Activated naive CD4-positive, alpha-beta T cell treated with anti-CD3 and anti-CD28 coated beads, Interleukin-2, amount 10 ng/mL, durations not matched to agents 7 days and 5 days (primary cell): ENCODE results near the gene TUT1.

Experiments
- CTCF ChIA-PET: fragments of 350-600 bp; sonication (Branson Sonifier 250); formaldehyde crosslinking; loops from one replicate; lab custom pipeline; 2021; ENCODE audit warnings: antibody characterized with exemption; lab: Charles Lee
- DNase-seq: peaks from one replicate; pipeline ENCODE4 v3.0.0-alpha.2; 2020
- H3K27ac Mint-ChIP-seq: one replicate; pipeline ENCODE4 v1.8.0; 2021; ENCODE audit warnings: mild to moderate bottlenecking, moderate library complexity, mixed read lengths
- H3K27me3 Mint-ChIP-seq: one replicate; pipeline ENCODE4 v1.8.0; 2021; ENCODE audit warnings: mild to moderate bottlenecking, mixed read lengths
- H3K36me3 Mint-ChIP-seq: one replicate; pipeline ENCODE4 v1.8.0; 2021; ENCODE audit warnings: mixed read lengths
- H3K4me1 Mint-ChIP-seq: one replicate; pipeline ENCODE4 v1.8.0; 2021; ENCODE audit warnings: mixed read lengths
- H3K4me3 Mint-ChIP-seq: one replicate; pipeline ENCODE4 v1.8.0; 2021; ENCODE audit warnings: mild to moderate bottlenecking, moderate library complexity, mixed read lengths
- H3K9me3 Mint-ChIP-seq: one replicate; pipeline ENCODE4 v1.8.0; 2021; ENCODE audit warnings: mixed read lengths

The TUT1 gene

DNA sequence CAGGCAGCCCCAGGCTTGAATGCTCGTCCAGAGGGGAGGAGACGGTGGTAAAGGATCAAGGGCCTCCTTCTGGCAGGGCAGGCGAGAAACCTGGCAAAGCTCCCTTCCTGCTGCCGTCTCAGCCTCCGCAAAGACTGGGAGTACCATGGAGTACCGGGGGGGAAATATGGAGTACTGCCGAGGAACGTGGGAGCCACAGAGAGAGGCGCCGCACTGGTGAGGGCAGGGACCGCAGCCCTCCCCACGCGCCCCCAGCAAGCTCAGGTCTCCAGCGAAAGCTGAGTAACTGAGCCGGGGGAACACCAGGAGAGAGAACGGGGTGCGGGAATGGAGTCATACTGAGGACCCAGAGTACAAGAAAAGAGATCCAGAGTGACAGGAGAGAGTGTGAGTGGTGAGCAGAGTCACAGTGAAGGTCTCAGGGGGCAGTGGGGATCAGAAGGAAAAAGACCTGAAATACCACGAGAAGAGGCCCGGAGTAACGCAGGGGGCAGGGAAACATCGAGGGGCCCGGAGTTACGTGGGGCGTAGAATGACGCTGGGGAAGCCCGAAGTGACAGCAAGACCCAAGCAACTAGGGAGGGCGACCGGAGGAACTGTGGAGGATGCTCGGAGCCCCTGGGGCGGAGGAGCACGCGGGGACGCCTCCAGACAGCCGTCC lies 20.5 kb upstream of the TUT1 start:
- peak; percentile 48 for DNase-seq
- peaks cover 67% of the 10 kb centered on the region for H3K4me1 Mint-ChIP-seq
- no peaks in the 10 kb centered on the region for H3K27me3 Mint-ChIP-seq
- H3K9me3 Mint-ChIP-seq, result no peaks in the 10 kb centered on the region
- CTCF ChIA-PET, result interaction anchor here (0.9 to 5.4 kb wide), 10 partner anchors 9 to 82 kb away, joined by 3 to 44 read pairs (median 5); partner anchors contain the start of genes B3GAT3, C11orf98, CSKMT and MTA2
- peaks cover 47% of the 10 kb centered on the region for H3K36me3 Mint-ChIP-seq
- H3K4me3 Mint-ChIP-seq, result peak overlapping the region; percentile 91
- peak overlapping the region; percentile 95 for H3K27ac Mint-ChIP-seq

DNA sequence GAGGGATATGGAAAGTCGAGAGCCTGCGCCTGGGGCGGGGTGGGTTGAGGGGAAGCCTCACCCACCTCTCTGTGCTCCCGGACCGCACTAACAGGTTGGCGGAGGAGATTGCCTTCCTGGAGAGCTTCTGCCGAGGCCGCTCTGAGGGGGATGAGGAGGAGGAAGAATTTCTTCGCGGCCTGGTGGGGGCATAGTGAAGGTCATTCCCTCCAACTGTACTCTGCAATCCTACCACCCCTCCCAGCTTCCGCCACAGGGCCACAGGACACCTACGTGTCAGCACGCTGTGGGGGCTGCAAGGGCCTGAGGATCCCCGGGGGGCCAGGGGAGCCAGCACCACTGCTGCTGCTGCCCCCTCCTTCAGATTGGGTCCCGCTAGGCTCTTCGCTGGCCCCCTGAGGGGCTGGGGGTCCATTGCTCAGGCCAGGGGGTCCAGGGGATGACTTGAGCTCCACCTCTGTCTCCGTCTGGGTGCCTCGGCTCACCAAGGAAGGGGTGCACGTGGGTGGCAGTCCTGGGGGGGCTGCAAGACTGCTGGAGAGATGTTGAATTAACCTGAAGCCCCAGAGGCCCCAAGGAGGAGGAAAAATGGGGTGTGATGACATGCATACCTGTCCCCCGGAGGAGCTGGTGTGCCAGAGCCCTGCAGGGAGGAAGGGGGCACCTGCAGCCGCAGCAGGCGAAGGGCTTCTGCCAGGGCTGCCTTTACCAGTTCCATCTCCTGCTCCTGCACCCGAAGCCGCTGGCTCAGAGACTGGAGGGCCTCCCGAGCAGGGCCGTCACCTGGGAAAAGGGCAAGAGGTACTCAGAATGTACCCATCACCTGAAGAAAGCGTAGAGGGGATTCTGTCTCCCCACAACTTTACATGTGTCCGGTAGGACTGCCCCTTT lies 19.7 kb upstream of the TUT1 start:
- DNase-seq, result no peak
- H3K4me1 Mint-ChIP-seq, result peaks cover 65% of the 10 kb centered on the region
- H3K9me3 Mint-ChIP-seq, result no peaks in the 10 kb centered on the region
- no peaks in the 10 kb centered on the region for H3K27me3 Mint-ChIP-seq
- peak overlapping the region; percentile 91 for H3K4me3 Mint-ChIP-seq
- CTCF ChIA-PET, result interaction anchor here (0.9 to 5.4 kb wide), 11 partner anchors 9 to 83 kb away, joined by 3 to 44 read pairs (median 5); partner anchors contain the start of genes B3GAT3, C11orf98, CSKMT and MTA2
- H3K27ac Mint-ChIP-seq, result peak overlapping the region; percentile 95
- peaks cover 45% of the 10 kb centered on the region for H3K36me3 Mint-ChIP-seq

DNA sequence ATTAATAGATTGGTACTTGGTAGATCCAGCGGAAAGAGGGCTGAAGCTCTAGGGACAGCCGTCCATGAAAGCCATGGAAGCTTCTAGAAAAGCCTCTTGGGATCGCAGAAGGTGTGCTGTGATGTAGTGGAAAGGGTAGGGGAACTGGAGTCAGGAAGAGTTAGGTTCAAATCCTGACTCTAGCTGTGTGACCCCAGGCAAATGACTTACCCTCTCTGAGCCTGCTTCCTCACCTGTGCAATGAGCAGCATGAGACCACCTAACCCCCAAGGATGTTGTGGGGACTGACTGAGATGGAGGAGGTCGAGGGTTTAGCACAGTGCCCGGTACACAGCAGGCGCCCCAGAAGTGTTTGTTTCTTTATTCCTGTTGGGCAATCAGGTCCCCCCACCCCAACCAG lies 19.1 kb upstream of the TUT1 start:
- Mint-ChIP-seq H3K4me3 (peak overlapping the region; percentile 91), H3K27ac (peak overlapping the region; percentile 80), H3K36me3 (peaks cover 49% of the 10 kb centered on the region), H3K9me3 (no peaks in the 10 kb centered on the region), H3K4me1 (peaks cover 65% of the 10 kb centered on the region), H3K27me3 (no peaks in the 10 kb centered on the region)
- CTCF ChIA-PET, result interaction anchor here (1.0 to 5.4 kb wide), 7 partner anchors 9 to 84 kb away, joined by 3 to 44 read pairs (median 6); partner anchors contain the start of genes C11orf98, CSKMT, MTA2 and TUT1
- no peak for DNase-seq

DNA sequence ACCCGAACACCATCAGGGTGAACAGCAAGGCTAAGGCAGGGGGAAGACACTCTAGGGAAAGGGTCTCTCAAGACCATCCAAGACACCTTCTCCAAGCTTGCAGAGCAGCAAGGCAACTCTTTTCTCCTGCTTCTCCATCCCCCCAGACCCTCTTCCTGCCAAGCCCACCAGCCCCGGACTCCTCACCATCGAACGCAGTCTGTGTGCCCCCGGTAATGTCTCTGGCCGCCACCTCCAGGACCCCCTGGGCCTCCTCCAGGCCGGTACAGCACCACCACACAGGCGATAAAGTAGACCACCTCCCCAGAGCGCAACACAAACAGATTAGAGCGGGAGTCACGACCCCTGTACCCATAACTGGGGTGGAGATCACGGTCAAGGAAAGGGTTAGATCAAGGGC lies 17.5 kb upstream of the TUT1 start:
- CTCF ChIA-PET, result interaction anchor here (1.3 to 5.4 kb wide), 3 partner anchors 16 to 68 kb away, joined by 3 to 44 read pairs (median 3); partner anchors contain the start of gene TUT1
- Mint-ChIP-seq H3K27me3 (no peaks in the 10 kb centered on the region), H3K4me3 (no peak overlapping the region), H3K4me1 (peaks cover 62% of the 10 kb centered on the region), H3K27ac (no peak overlapping the region), H3K9me3 (no peaks in the 10 kb centered on the region), H3K36me3 (peaks cover 56% of the 10 kb centered on the region)
- DNase-seq, result no peak

DNA sequence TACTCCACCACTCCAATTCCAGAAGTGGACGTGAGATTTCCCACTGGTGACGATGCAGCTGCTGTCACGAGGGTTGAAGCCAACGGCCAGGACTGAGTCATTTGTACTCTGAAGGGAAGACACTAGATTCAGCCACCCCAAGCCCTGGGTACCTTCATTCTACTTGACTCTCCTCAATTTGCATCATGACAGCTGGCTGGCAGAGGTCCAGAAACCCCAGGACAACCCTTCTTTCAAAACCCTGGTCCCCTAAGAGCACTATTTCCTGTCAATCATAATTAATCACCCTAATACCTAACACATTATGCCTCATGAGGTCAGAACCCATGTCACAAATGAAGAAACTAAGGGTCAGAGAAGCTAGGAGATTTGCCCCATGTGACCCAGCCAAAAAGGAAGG lies 16.4 kb upstream of the TUT1 start:
- Mint-ChIP-seq H3K36me3 (peaks cover 66% of the 10 kb centered on the region), H3K4me1 (peaks cover 62% of the 10 kb centered on the region), H3K27ac (peak overlapping the region; percentile 8), H3K27me3 (no peaks in the 10 kb centered on the region), H3K9me3 (no peaks in the 10 kb centered on the region), H3K4me3 (no peak overlapping the region)
- CTCF ChIA-PET, result interaction anchor here (1.1 to 1.6 kb wide), 5 partner anchors 15 to 86 kb away, joined by 3 read pairs; no protein-coding TSS in a partner anchor
- DNase-seq, result no peak

DNA sequence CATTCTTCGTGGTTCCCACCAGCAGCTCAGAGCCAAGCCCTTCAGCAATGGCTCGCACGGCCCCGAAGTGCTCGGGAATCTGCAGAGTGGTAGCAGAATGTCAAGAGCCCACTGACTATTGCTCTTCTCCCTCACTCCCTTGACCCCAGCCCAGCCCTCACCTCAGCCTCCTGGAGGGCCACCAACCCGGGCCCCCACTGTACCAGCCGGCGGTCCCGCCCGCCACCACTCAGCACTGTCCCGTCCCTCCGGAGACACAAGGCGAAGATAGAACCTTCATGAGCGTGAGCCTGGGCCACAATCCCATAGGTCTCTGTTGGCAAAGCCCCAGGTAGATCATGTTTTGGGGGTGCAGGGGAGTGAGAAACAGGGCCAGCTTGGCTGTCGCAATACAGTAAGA lies 14.6 kb upstream of the TUT1 start:
- CTCF ChIA-PET, result no interaction called here
- no peaks in the 10 kb centered on the region for H3K27me3 Mint-ChIP-seq
- no peaks in the 10 kb centered on the region for H3K9me3 Mint-ChIP-seq
- peaks cover 57% of the 10 kb centered on the region for H3K4me1 Mint-ChIP-seq
- peak overlapping the region; percentile 33 for H3K27ac Mint-ChIP-seq
- no peak for DNase-seq
- peaks cover 65% of the 10 kb centered on the region for H3K36me3 Mint-ChIP-seq
- no peak overlapping the region for H3K4me3 Mint-ChIP-seq

DNA sequence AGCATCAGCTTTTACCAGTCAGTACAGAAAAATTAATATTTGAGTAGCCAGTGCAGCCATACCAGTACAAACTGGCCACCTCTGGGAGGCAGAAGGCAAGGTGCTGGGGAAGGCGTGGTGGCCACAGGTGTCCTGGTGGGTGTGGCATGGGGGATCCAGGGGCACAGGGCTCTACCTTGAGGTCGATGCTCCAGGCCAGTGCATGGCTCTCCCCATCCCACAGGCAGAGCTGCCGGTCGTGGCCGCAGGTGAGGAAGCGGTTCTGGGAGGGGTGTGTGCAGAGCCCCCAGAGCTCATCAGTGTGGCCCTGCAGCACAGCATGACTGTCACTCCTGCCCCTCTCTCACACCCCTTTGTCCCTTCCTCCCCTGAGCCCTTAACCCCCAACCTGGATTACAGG lies 14.1 kb upstream of the TUT1 start:
- Mint-ChIP-seq H3K4me3 (no peak overlapping the region), H3K36me3 (peaks cover 65% of the 10 kb centered on the region), H3K9me3 (no peaks in the 10 kb centered on the region), H3K27ac (no peak overlapping the region), H3K4me1 (peaks cover 53% of the 10 kb centered on the region), H3K27me3 (no peaks in the 10 kb centered on the region)
- no peak for DNase-seq
- CTCF ChIA-PET, result no interaction called here

DNA sequence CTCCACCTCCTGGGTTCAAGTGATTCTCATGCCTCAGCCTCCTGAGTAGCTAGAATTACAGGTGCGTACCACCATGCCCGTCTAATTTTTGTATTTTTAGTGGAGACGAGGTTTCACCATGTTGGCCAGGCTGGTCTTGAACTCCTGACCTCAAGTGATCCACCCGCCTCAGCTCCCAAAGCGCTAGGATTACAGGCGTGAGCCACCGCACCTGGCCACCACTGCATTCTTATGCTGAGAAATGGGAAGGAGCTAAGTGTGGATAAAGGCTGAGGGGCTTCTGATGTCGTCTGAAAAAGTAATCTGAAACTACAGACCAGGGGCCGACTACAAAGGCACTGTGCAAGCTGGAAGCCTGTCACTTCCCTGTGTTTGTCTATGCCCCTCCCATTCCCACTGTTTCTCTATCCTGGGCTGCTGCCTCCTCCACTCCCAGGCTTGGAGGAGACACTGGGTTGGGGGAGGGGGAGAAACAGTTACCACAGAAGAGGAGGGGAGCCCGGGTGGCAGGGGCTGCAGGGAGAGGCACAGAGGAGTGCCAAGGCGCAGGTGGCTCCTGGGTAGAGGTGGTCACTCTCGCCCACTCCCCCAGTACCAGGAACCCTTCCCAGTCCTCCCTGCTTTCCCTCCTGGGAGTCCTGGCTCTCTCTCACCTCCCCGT lies 13.3 kb upstream of the TUT1 start:
- H3K27ac Mint-ChIP-seq, result no peak overlapping the region
- H3K4me3 Mint-ChIP-seq, result no peak overlapping the region
- H3K27me3 Mint-ChIP-seq, result no peaks in the 10 kb centered on the region
- CTCF ChIA-PET, result interaction anchor here (1.7 kb wide), 1 partner anchor 12 kb away, joined by 5 read pairs; the partner anchor contains the start of gene TUT1
- DNase-seq, result no peak
- H3K9me3 Mint-ChIP-seq, result no peaks in the 10 kb centered on the region
- H3K4me1 Mint-ChIP-seq, result peaks cover 52% of the 10 kb centered on the region
- H3K36me3 Mint-ChIP-seq, result peaks cover 65% of the 10 kb centered on the region

DNA sequence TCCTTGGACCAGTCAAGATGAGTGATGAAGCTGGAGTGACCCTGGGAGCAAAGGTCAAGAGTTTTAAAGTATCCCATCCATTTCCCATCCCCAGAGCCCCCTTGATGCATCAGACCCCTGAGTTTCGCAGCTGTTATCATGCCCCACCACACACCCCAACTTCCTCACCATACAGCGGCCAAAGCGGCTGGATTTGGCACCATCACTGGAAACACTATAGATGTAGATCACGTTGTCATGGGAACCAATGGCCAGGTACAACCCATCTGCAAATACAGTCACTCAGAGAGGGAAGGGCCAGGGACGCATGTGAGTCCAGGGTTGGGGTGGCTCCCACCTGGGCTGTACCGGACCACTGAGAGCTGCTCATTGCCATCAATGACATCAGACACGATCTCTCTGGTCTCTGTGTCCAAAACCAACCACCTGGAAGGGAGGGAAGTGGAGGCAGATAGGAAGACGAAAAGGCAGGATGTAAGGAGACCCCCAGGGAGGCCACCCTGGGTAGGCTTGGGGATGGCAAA lies 12.5 kb upstream of the TUT1 start:
- H3K4me3 Mint-ChIP-seq, result peak overlapping the region; percentile 50
- peaks cover 68% of the 10 kb centered on the region for H3K36me3 Mint-ChIP-seq
- DNase-seq, result no peak
- H3K4me1 Mint-ChIP-seq, result peaks cover 52% of the 10 kb centered on the region
- CTCF ChIA-PET, result interaction anchor here (0.9 to 1.7 kb wide), 2 partner anchors 10 to 12 kb away, joined by 3 to 5 read pairs; partner anchors contain the start of gene TUT1
- no peaks in the 10 kb centered on the region for H3K27me3 Mint-ChIP-seq
- no peaks in the 10 kb centered on the region for H3K9me3 Mint-ChIP-seq
- peak overlapping the region; percentile 28 for H3K27ac Mint-ChIP-seq

DNA sequence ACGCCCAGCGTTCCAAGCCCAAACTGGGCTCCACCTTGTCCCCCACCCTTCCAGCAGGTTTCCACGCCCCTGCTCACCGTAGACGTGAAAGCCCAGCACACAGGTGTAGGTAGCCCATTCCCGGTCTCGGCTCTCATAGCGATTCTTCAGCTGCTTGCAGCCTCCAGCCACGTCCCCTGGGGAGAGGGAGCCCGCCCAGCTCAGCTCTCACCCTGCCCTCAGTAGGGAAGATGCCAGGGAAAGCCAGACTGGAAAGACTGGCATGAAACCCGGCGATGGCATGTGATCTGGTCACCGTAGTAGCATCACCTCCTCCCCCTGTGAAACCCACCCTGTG lies 11.7 kb upstream of the TUT1 start:
- no peak for DNase-seq
- Mint-ChIP-seq H3K27me3 (no peaks in the 10 kb centered on the region), H3K36me3 (peaks cover 72% of the 10 kb centered on the region), H3K27ac (peak overlapping the region; percentile 75), H3K4me1 (peaks cover 54% of the 10 kb centered on the region), H3K4me3 (peak overlapping the region; percentile 50), H3K9me3 (no peaks in the 10 kb centered on the region)
- CTCF ChIA-PET, result interaction anchor here (0.9 to 1.7 kb wide), 2 partner anchors 9 to 11 kb away, joined by 3 to 5 read pairs; partner anchors contain the start of gene TUT1

DNA sequence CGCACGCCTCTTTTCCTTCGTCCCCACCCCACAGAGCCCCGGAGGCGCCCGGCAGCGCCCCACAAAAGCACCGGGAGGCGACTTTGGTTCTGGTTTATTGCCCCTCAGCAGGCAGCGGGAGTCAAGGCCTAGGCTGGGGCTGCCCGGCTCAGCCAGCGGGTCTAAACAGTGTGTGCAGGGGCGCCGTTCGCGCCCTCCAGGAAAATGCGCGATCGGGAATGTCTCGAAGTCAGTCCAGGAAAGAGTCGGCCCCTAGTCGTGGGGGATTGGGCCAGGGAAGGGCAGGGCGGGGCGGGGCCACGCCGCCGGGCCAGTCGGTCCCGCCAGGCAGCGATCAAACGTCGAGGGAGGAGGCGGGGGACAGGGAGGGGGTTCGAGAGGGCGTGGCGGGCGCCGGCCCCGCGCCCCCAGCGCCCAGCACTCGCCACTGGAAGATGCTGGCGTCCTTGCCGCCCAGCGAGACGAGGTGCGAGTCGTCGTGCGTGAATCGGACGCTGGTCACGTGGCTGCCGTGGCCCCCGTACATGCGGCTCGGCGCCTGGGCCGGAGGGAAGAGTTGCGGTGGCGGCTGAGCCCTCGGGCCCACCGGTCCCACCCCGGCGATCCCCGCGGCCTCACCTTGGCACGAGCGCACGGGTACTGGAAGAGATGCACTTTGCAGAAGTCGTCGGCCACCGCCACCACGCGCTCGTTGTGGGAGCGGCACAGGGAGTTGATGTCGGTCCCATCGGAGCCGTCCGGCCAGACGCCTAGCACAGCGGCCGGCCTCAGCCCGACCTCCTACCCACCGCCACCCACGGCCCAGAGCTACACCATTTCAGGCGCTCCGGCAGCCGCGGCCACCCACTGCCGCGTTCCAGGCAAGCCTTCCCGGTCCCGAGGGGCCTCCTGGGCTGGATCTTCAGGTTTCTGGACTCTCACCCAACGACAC lies 11.1 kb upstream of the TUT1 start:
- Mint-ChIP-seq H3K27me3 (no peaks in the 10 kb centered on the region), H3K4me3 (peak overlapping the region; percentile 87), H3K27ac (peak overlapping the region; percentile 96), H3K4me1 (peaks cover 54% of the 10 kb centered on the region), H3K36me3 (peaks cover 72% of the 10 kb centered on the region), H3K9me3 (no peaks in the 10 kb centered on the region)
- CTCF ChIA-PET, result interaction anchor here (0.9 to 2.1 kb wide), 6 partner anchors 9 to 91 kb away, joined by 3 to 16 read pairs (median 8); partner anchors contain the start of genes B3GAT3, EML3, LRRN4CL and TUT1
- no peak for DNase-seq

DNA sequence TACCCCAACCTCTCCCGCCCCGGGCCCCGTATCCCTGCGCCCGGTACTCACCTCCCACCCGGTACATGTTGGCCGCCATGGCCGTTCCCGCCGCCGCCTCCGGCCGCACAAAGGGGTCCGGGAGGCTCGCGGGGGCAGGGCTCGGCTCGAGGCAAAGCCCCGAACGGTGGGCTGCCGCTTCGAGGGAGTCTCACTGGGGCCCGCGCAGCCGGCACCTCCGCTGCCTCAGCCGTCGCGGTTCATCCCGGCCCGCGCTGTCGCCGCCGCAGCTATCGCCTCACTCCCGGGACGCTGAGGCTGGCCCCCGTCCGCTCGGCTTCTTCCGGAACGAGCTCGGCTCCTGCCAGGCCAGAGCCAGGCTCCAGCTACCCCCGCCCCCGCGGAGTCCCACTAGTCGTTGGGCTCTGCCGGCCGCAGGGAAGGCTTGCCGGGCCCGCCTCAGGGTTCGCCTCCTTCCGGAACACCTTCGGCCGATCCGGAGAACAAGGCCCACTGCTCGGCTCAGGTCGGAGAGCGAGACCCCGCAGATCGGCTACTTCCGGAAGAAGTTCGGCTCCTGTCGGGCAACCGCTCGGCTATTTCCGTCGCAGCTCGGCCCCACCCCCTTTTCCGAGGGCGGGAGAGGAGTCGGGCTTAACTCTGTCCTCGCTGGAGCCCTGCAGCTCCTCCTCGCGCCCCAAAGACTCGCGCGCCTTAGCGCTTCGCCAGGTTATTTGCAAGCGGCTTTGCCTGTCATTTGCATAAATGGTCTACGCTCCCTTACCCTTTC lies 10.2 kb upstream of the TUT1 start, which contains the start of gene MTA2:
Gene MTA2, minus strand, starts transcription at position 494 of the 769 bp plus-strand sequence. Its CDS starts 415 bp downstream, at position 79.
- CTCF ChIA-PET, result interaction anchor here (0.9 to 2.1 kb wide), 6 partner anchors 10 to 92 kb away, joined by 3 to 16 read pairs (median 8); partner anchors contain the start of genes B3GAT3, EML3, LRRN4CL and TUT1
- H3K9me3 Mint-ChIP-seq, result no peaks in the 10 kb centered on the region
- peak within 1 kb of the TSS; percentile 96 for H3K27ac Mint-ChIP-seq
- H3K4me3 Mint-ChIP-seq, result peak within 1 kb of the TSS; percentile 87
- H3K4me1 Mint-ChIP-seq, result peaks cover 58% of the 10 kb centered on the region
- peak; percentile 100 for DNase-seq
- peaks cover 71% of the 10 kb centered on the region for H3K36me3 Mint-ChIP-seq
- no peaks in the 10 kb centered on the region for H3K27me3 Mint-ChIP-seq
